Cardiac septum (tissue), 1 donor: ENCODE measurements around the gene IL2RG. TPM values are rescaled to one million over a fixed set of nuclear protein-coding genes. Genes with fewer than 3 reads are reported as not detected.

Source experiments
- DNase-seq: peaks from one replicate; pipeline ENCODE4 v3.0.0-alpha.2; 2020; ENCODE audit warnings: low spot score
- intact Hi-C: fragments of 100-400 bp; cut with DNase I; formaldehyde crosslinking; loops from one replicate; pipeline ENCODE4 v1.14.0; 2022
- total RNA-seq: library from RNA; stranded (reverse); fragmentation: NEBNext Ultra II Directional; extraction: Animal tissue kit (Norgen Biotek cat#: 25700); gene quantifications from one replicate; pipeline ENCODE4 v1.2.1, GENCODE V29; 2021
- donor health status: DM: no; HTN: no; CAD: no.

IL2RG gene
- total RNA-seq, 1 donor from 2014 or later, result 2.3 TPM

DNA sequence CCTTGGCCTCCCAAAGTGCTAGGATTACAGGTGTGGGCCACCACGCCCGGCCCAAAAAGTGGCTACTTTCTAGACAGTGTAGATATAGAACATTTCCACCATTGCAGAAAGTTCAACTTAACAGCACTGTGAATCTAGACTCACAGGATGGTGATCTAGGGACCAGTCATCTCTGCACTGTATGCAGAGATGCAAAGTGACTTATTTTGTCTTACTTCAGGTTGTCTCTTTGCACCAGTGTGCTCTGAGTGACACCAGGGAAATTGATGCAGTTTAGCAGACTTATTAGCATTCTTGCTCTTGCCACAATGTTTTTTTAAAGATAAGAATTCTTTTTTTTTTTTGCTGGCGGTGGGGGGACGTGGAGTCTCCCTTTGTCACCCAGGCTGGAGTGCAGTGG, 28.6 kb downstream of the IL2RG start:
- no peak for DNase-seq
- intact Hi-C loops, result no loop called here

DNA sequence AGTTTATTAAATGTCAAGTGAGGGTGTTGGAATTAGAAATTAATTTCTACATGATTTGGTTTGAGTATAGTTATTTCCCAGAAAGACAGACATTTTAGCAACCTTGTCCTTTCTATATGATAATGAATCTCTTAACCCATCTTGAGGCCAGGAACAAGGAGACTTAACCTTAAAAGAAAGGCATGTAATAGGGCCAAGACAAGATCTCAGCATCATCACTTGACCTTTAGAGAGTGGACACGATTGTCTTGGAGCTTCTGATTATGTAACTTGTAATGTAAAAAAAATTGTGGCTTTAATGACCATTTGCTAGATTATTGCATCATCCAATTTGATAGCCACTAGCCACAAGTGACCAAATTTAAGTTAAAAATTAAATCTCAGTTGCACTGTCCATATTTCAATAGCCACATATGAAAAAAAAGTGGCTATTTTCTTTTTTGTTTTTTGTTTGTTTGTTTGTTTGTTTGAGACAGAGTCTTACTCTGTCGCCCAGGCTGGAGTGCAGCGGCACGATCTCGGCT, 29.2 kb downstream of the IL2RG start:
- no peak for DNase-seq
- intact Hi-C loops, result no loop called here

DNA sequence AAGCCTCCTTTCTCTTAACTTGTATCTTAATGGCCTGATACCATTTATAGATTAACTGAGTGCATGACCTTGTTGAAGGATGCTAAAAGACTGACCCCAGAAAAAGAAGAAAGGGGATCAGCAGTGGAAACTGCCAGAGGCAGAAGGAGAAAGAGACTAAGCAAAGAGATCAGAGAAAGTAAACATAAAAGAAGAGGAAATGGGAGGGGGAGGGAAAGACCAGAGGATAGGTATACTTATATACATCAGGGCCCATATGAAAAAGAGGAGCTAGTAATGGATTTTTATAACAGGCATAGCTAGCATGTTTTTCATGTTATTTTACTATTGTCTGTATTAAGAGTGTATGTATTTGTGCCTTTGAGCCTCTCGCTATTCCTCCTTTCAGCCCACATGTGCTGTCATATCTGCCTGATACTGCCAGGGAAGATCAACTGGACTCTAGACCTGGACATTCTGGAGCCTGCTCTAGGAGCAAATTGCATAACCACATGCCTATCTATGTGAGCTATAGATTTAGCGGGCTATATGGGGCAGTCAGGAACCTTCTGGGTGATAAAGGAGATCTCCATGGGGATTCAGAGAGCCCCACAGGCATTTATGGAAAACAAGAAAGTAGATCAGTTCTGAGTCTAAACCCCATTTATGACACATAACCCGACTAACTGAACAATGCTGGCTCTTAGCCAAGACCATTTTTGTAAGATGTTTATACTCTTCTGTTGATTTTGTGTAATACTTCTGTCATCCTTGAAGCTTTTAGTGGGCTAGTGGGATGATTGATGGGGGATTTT, 29.9 kb downstream of the IL2RG start:
- intact Hi-C loops, result no loop called here
- DNase-seq, result no peak

DNA sequence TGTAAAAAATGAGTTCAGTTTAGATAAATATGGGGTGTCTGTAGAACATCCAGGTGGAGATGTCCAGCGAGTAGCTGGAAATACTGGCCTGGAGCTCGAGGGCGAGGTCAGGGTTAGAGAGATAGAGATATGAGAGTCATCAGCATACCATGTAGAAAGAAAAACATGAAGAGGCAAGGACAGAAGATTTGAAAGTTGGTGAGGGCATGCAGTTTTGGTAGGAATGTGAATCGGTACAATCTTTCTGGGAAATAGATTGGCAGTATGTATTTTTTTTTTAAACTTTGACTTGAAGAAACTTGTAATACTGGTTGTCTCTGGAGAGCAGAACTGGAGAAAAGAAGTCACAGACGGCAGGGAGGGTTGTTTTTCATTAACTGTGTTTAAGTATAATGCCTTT, 40.8 kb downstream of the IL2RG start:
- intact Hi-C loops, result no loop called here
- DNase-seq, result no peak

DNA sequence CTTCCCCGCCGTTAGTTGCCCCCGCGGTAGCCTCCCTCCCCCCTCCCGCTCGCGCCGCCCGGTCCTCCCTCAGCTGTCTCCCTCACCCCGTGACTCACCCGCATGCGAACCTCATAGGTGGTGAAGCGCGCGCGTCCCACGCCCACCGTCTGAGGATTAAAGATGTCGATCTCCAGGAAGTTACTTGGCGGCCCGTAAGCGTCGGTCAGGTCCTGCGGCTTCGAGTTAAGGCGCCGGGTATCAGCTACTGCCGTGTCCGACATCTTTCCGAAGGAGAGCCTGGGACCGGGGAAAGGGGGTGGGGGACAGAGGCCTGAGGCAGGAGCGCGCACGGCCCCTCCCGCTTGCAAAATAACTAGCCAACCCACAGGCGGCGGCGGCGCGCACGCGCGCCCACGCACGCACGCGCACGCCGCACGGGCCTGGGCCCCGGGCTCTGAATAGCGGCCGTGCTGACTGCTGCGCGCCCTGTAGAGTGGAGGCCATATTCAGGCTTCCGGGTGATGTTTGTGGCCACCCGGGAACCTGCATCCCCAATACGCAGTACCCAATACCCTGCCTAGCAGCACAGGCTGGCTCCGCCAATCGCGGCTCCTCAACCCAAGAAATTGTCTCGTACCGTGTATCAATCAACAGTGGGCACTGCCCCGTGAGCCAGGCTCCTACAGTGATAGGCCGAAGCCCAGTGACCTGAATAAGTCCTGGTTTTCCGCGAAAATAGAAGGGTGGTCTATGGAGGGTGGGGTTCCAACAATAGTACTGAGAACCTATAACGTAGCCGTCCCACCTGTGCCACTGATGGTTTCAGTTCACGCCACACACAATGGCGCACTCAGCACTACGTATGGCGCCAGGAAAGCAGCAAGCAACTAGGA, 43.1 kb downstream of the IL2RG start, which contains the start of gene SNX12:
Gene SNX12, minus strand, starts transcription at position 291 of the 875 bp plus-strand sequence. Its CDS starts 28 bp downstream, at position 263.
- intact Hi-C loops, result no loop called here
- DNase-seq, result peak; percentile 93

DNA sequence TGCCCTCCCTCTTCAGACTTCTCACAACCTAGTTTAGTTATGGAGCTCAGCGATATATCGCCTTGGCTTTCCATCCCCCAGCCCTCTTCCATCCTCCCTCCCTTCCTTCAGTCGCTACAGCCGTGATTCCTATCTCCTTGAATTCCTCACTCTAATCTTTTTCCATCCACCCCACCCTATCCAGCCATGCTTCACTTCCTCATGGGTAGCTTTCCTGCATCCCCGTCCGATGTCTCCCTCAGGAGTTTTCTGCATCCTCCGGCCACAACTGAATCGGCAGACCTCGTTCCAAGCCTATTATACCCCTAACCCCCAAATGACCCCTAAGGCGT, 43.7 kb downstream of the IL2RG start:
- intact Hi-C loops, result no loop called here

DNA sequence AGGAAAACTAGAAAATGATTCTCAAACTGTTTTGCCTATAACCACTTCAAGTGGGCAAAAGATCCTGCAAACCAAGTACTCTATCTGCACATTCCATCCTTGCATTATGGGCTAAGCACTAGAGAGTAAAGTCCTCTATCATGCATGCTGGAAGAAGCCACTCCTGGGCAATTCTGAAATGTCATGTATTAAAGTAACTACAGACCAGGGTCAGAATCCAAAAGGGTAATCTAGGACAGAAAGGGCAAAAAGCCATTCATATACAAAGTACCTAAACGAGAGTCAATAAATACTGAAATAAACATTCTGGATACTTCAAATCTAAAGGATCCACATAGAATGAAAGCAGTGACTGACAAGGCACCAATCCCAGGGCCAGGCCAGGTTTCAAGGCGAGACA, 44.3 kb downstream of the IL2RG start:
- intact Hi-C loops, result no loop called here
- no peak for DNase-seq

More for the DNA sequence above, 43.7 kb downstream of the IL2RG start:
- no peak for DNase-seq

DNA sequence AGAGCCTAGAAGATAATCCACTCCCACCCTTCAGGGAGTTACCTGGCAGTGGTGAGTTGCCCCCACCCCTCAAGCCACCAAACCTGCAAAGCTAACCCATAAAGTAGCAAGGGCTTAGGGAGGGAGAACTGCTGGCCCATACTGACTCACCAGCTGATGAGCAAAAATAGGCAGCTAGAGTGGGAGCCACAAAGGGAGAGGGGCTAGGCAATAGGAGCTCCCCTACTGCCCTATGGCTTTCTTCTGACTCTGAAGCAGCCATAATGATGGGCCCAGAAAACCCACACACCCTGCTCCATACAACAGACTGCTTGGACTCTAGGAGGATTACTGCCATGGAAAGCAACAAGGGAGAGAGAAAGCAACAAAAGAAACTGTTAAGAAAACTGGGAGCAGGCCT, 51.2 kb downstream of the IL2RG start:
- intact Hi-C loops, result no loop called here
- no peak for DNase-seq

DNA sequence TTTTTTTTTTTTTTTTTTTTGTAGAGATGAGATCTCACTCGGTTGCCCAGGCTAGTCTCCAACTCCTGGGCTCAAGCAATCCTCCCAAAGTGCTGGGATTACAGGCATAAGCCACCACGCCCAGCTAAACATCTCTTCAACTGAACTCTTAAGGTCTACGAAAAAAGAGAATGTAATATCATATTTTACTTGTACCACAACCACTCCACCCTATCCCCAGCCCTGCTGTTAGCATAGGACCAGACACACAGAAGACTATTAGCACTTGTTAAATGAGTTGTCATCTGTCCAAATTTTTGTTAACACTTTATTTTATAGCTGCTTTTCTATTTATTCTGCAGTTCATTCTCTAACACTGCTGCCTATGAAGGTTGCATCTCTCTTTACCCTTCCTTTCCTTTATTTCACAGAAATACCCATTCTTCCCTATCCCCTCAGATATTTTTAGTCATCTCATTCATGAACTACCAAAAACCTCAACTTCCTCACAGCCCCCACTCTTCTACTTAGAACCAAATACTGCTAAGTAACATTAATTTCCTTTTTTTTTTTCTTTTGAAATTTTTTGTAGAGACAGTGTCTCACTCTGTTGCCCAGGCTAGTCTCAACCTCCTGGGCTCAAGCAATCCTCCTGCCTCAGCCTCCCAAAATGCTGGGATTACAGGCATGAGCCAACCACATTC, 53.4 kb downstream of the IL2RG start:
- DNase-seq, result no peak
- intact Hi-C loops, result no loop called here

Other genes starting within 250 kb of the IL2RG start
- not detected for gene TEX11, start 202.9 kb downstream of the IL2RG start, total RNA-seq
- not detected for gene SLC7A3, start 180.5 kb downstream of the IL2RG start, total RNA-seq
- gene SNX12, start 43.2 kb downstream of the IL2RG start, total RNA-seq, result 52.7 TPM
- 37.4 TPM for gene FOXO4, start 15.7 kb downstream of the IL2RG start, total RNA-seq
- not detected for gene CXorf65, start 4.8 kb downstream of the IL2RG start, total RNA-seq
- gene MED12, start 7.0 kb upstream of the IL2RG start, total RNA-seq, result 19.1 TPM
- gene NLGN3, start 33.3 kb upstream of the IL2RG start, total RNA-seq, result 0.67 TPM
- not detected for gene GJB1, start 111.6 kb upstream of the IL2RG start, total RNA-seq
- 12.7 TPM for gene ZMYM3, start 142.6 kb upstream of the IL2RG start, total RNA-seq
- 107 TPM for gene NONO, start 172.1 kb upstream of the IL2RG start, total RNA-seq
- gene ITGB1BP2, start 190.2 kb upstream of the IL2RG start, total RNA-seq, result 85.5 TPM